HAP-1 (cell line): ENCODE data around the gene FAM50A.

Experiments used
- DNase-seq, 2 experiments: peaks; one replicate each; pipeline ENCODE4 v3.0.0-alpha.2; 2016 to 2020; ENCODE audit warnings: low spot score in 2 of 2
- H3K27me3 ChIP-seq: fragments of 250-450 bp; sonication (Bioruptor Pico); 2 replicates; pipeline ENCODE4 v1.5.1; 2020; ENCODE audit warnings: low read depth, mild to moderate bottlenecking, moderate library complexity
- H3K36me3 ChIP-seq: fragments of 250-450 bp; sonication (Bioruptor Pico); replicated peaks from 2 replicates; pipeline ENCODE4 v1.5.1; 2020; ENCODE audit warnings: mild to moderate bottlenecking
- H3K4me1 ChIP-seq: fragments of 250-450 bp; sonication (Bioruptor Pico); 2 replicates; pipeline ENCODE4 v1.5.1; 2020; ENCODE audit warnings: mild to moderate bottlenecking
- H3K4me3 ChIP-seq: fragments of 250-450 bp; sonication (Bioruptor Pico); 2 replicates; pipeline ENCODE4 v1.5.1; 2020; ENCODE audit warnings: mild to moderate bottlenecking, moderate library complexity
- H3K9me3 ChIP-seq: fragments of 250-450 bp; sonication (Bioruptor Pico); 2 replicates; pipeline ENCODE4 v1.5.1; 2020; ENCODE audit warnings: mild to moderate bottlenecking, moderate library complexity
- in situ Hi-C: fragments of 300-500 bp; cut with MboI; formaldehyde crosslinking; loops from 3 replicates; pipeline ENCODE4 v1.14.3; 2020; ENCODE audit warnings: low sequenced_read_pairs, inconsistent platforms, mixed read lengths

Gene FAM50A

GRCh38 chrX:154428176-154429171, 15.5 kb upstream of the FAM50A start, which contains the start of gene ATP6AP1:
Gene ATP6AP1, plus strand, starts transcription at chrX:154428677. Its CDS starts 16 bp downstream, at chrX:154428693.
- Histone ChIP-seq H3K4me3 (peak within 1 kb of the TSS; percentile 63), H3K9me3 (no peaks in the 10 kb centered on the region), H3K27me3 (no peaks in the 10 kb centered on the region), H3K4me1 (peaks cover 16% of the 10 kb centered on the region), H3K36me3 (peaks cover 26% of the 10 kb centered on the region)
- peak; percentile 95 to 98 for DNase-seq
- in situ Hi-C loops = no loop called here

- Histone ChIP-seq H3K36me3 (peaks cover 37% of the 10 kb centered on the region), H3K27me3 (no peaks in the 10 kb centered on the region), H3K4me3 (peak overlapping the region; percentile 63), H3K9me3 (no peaks in the 10 kb centered on the region), H3K4me1 (peaks cover 16% of the 10 kb centered on the region)
- no peak for DNase-seq
- in situ Hi-C loops = no loop called here
Measured at GRCh38 chrX:154429711-154430110, 14.2 kb upstream of the FAM50A start.

GRCh38 chrX:154430479-154430878, 13.5 kb upstream of the FAM50A start:
- Histone ChIP-seq H3K9me3 (no peaks in the 10 kb centered on the region), H3K4me1 (peaks cover 16% of the 10 kb centered on the region), H3K36me3 (peaks cover 45% of the 10 kb centered on the region), H3K4me3 (no peak overlapping the region), H3K27me3 (no peaks in the 10 kb centered on the region)
- DNase-seq = no peak
- in situ Hi-C loops = no loop called here

- in situ Hi-C loops = no loop called here
- Histone ChIP-seq H3K4me1 (peaks cover 16% of the 10 kb centered on the region), H3K36me3 (peaks cover 49% of the 10 kb centered on the region), H3K27me3 (no peaks in the 10 kb centered on the region), H3K9me3 (no peaks in the 10 kb centered on the region), H3K4me3 (no peak overlapping the region)
- DNase-seq = no peak
Measured at GRCh38 chrX:154430916-154431315, 13.0 kb upstream of the FAM50A start.

GRCh38 chrX:154431341-154431740, 12.6 kb upstream of the FAM50A start:
- H3K36me3 ChIP-seq = peaks cover 54% of the 10 kb centered on the region
- no peak overlapping the region for H3K4me3 ChIP-seq
- H3K27me3 ChIP-seq = no peaks in the 10 kb centered on the region
- H3K4me1 ChIP-seq = peaks cover 21% of the 10 kb centered on the region
- in situ Hi-C loops = no loop called here
- H3K9me3 ChIP-seq = no peaks in the 10 kb centered on the region
- DNase-seq = no peak

- Histone ChIP-seq H3K27me3 (no peaks in the 10 kb centered on the region), H3K4me1 (peaks cover 21% of the 10 kb centered on the region), H3K4me3 (no peak overlapping the region), H3K9me3 (no peaks in the 10 kb centered on the region), H3K36me3 (peaks cover 55% of the 10 kb centered on the region)
- no peak for DNase-seq
- in situ Hi-C loops = no loop called here
Measured at GRCh38 chrX:154432210-154432609, 11.7 kb upstream of the FAM50A start.

GRCh38 chrX:154433605-154434004, 10.3 kb upstream of the FAM50A start:
- no peaks in the 10 kb centered on the region for H3K27me3 ChIP-seq
- H3K36me3 ChIP-seq = peaks cover 62% of the 10 kb centered on the region
- H3K9me3 ChIP-seq = no peaks in the 10 kb centered on the region
- no peak for DNase-seq
- peaks cover 13% of the 10 kb centered on the region for H3K4me1 ChIP-seq
- in situ Hi-C loops = no loop called here
- no peak overlapping the region for H3K4me3 ChIP-seq

- Histone ChIP-seq H3K36me3 (peaks cover 69% of the 10 kb centered on the region), H3K9me3 (no peaks in the 10 kb centered on the region), H3K4me1 (peaks cover 8% of the 10 kb centered on the region), H3K4me3 (no peak overlapping the region), H3K27me3 (no peaks in the 10 kb centered on the region)
- DNase-seq = no peak
- in situ Hi-C loops = no loop called here
Measured at GRCh38 chrX:154434394-154435168, 9.4 kb upstream of the FAM50A start.

- peaks cover 5% of the 10 kb centered on the region for H3K4me1 ChIP-seq
- H3K36me3 ChIP-seq = peaks cover 69% of the 10 kb centered on the region
- H3K9me3 ChIP-seq = no peaks in the 10 kb centered on the region
- no peak for DNase-seq
- no peaks in the 10 kb centered on the region for H3K27me3 ChIP-seq
- H3K4me3 ChIP-seq = no peak overlapping the region
- in situ Hi-C loops = no loop called here
Measured at GRCh38 chrX:154435171-154435733, 8.7 kb upstream of the FAM50A start.

GRCh38 chrX:154436374-154436982, 7.5 kb upstream of the FAM50A start:
- DNase-seq = peak; percentile 44 to 76
- H3K4me3 ChIP-seq = peak overlapping the region; percentile 97
- no peaks in the 10 kb centered on the region for H3K27me3 ChIP-seq

GRCh38 chrX:154436983-154437752, 6.8 kb upstream of the FAM50A start, which contains the start of gene GDI1:
Gene GDI1, plus strand, starts transcription at chrX:154437154. Its CDS starts 101 bp downstream, at chrX:154437255.
- peak; percentile 24 to 86 for DNase-seq
- H3K9me3 ChIP-seq = no peaks in the 10 kb centered on the region
- peak within 1 kb of the TSS; percentile 97 for H3K4me3 ChIP-seq
- in situ Hi-C loops = no loop called here
- H3K27me3 ChIP-seq = no peaks in the 10 kb centered on the region
- H3K4me1 ChIP-seq = peaks cover 5% of the 10 kb centered on the region
- peaks cover 79% of the 10 kb centered on the region for H3K36me3 ChIP-seq

More at GRCh38 chrX:154436374-154436982, 7.5 kb upstream of the FAM50A start:
- H3K36me3 ChIP-seq = peaks cover 79% of the 10 kb centered on the region
- in situ Hi-C loops = no loop called here
- peaks cover 5% of the 10 kb centered on the region for H3K4me1 ChIP-seq
- H3K9me3 ChIP-seq = no peaks in the 10 kb centered on the region

GRCh38 chrX:154437971-154438893, 5.7 kb upstream of the FAM50A start:
- H3K27me3 ChIP-seq = no peaks in the 10 kb centered on the region
- H3K36me3 ChIP-seq = peaks cover 75% of the 10 kb centered on the region
- no peaks in the 10 kb centered on the region for H3K9me3 ChIP-seq
- no peak for DNase-seq
- peaks cover 6% of the 10 kb centered on the region for H3K4me1 ChIP-seq
- H3K4me3 ChIP-seq = peak overlapping the region; percentile 97
- in situ Hi-C loops = no loop called here
